ENCODE data around the gene TK1.

Gene TK1

DNA sequence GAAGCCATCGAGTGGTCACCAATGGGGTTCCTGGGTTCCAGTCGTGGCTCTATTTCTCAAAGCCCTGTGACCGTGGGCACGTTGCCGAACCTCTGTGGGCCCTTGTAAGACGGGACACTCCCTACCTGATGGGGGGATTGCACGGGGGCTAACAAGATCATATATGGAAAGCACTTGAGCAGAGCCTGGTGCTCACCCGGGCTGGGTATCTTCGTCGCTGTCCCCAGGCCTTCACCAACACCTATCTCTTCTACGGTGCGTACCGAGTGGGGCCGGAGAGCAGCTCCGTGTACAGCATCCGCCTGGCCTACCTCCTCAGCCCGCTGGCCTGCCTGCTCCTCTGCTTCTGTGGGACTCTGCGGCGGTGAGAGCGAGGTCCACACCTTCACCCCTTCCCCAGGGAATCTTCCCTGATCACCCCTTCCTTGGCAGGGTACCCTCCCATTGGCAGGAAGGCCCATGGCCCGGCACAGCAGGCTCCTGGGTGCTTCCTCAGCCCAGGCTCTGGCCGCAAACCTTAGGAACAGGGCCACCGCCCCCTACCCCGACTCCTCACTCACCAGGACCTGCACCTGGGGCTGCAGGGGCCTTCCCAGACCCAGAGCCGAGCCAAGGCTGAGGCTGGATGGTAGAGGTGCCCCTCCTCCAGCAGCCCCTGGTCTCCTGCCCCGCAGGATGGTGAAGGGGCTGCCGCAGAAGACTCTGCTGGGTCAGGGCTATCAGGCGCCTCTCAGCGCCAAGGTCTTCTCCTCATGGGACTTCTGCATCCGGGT, 53.5 kb downstream of the TK1 start:
- peak overlapping the region; percentile 59 for H2BK15ac ChIP-seq (ENCODE audit: low read length)
- H3K4me3 ChIP-seq (ENCODE audit: low read length in 2 of 2): no peak overlapping the region
- peak overlapping the region; percentile 52 for H2BK120ac ChIP-seq (ENCODE audit: low read depth, low read length)
- DNase-seq (ENCODE audit: low spot score): no peak
- H3K9me3 ChIP-seq (replicated peaks in 1 of 2; ENCODE audit: control insufficient read depth in 2 of 2, insufficient read depth in 1 of 2, low read depth in 1 of 2, low read length in 2 of 2): peaks cover 0 to 4% of the 10 kb centered on the region in 2 donors
- no peak overlapping the region for H4K8ac ChIP-seq (ENCODE audit: low read depth, low read length)
- peak overlapping the region; percentile 98 for H3K23ac ChIP-seq (ENCODE audit: low read depth, low read length, poor library complexity)
- no peak overlapping the region for H3K4me2 ChIP-seq (ENCODE audit: insufficient read depth, low read length, poor library complexity, severe bottlenecking)
- H3K27ac ChIP-seq (replicated peaks; ENCODE audit: low read length): no peak overlapping the region
- peaks cover 6 to 52% (median 28%) of the 10 kb centered on the region in 3 experiments for H3K27me3 ChIP-seq (ENCODE audit: control insufficient read depth in 3 of 3, insufficient read depth in 3 of 3, low read depth in 1 of 3, low read length in 3 of 3)
- H3K9ac ChIP-seq (ENCODE audit: low read depth, low read length, poor library complexity): peak overlapping the region; percentile 32
- H4K91ac ChIP-seq (ENCODE audit: low read depth, low read length, poor library complexity): peak overlapping the region; percentile 13
- H2BK12ac ChIP-seq (ENCODE audit: low read length): peak overlapping the region; percentile 95
- no peak overlapping the region for H3K4ac ChIP-seq (ENCODE audit: low read length)
- H3K14ac ChIP-seq (ENCODE audit: low read length): peak overlapping the region; percentile 25
- peak overlapping the region; percentile 72 for H2AK5ac ChIP-seq (ENCODE audit: low read depth, low read length)
- peaks cover 6 to 14% of the 10 kb centered on the region in 2 donors for H3K4me1 ChIP-seq (ENCODE audit: control insufficient read depth in 2 of 2, insufficient read depth in 1 of 2, low read depth in 1 of 2, low read length in 2 of 2)
- peaks cover 6% of the 10 kb centered on the region for H3K79me1 ChIP-seq (ENCODE audit: low read depth, low read length)
- H3K18ac ChIP-seq (ENCODE audit: low read length): peak overlapping the region; percentile 80
- no peaks in the 10 kb centered on the region for H3K36me3 ChIP-seq (replicated peaks in 1 of 2; ENCODE audit: control insufficient read depth in 2 of 2, insufficient read depth in 2 of 2, low read length in 2 of 2)
- H2BK5ac ChIP-seq (ENCODE audit: low read length): peak overlapping the region; percentile 29
- no CpG with 5 or more reads among the region's 30 CpGs for WGBS, 2 donors (ENCODE audit: extremely low coverage in 2 of 2, insufficient read length in 2 of 2, insufficient replicate concordance in 1 of 2)
- H2AFZ ChIP-seq (ENCODE audit: low read length): no peak overlapping the region

GRCh38 chr17:78132767-78133178, 54.1 kb downstream of the TK1 start:
- WGBS, 2 donors (ENCODE audit: extremely low coverage in 2 of 2, insufficient read length in 2 of 2, insufficient replicate concordance in 1 of 2): no CpG with 5 or more reads among the region's 9 CpGs
- H3K27me3 ChIP-seq (ENCODE audit: control insufficient read depth in 3 of 3, insufficient read depth in 3 of 3, low read depth in 1 of 3, low read length in 3 of 3): peaks cover 6 to 55% (median 26%) of the 10 kb centered on the region in 3 experiments
- DNase-seq (ENCODE audit: low spot score): no peak
- H2BK12ac ChIP-seq (ENCODE audit: low read length): no peak overlapping the region
- no peak overlapping the region for H4K91ac ChIP-seq (ENCODE audit: low read depth, low read length, poor library complexity)
- no peaks in the 10 kb centered on the region for H3K36me3 ChIP-seq (replicated peaks in 1 of 2; ENCODE audit: control insufficient read depth in 2 of 2, insufficient read depth in 2 of 2, low read length in 2 of 2)
- peaks cover 6% of the 10 kb centered on the region for H3K79me1 ChIP-seq (ENCODE audit: low read depth, low read length)
- H2BK120ac ChIP-seq (ENCODE audit: low read depth, low read length): no peak overlapping the region
- peak overlapping the region; percentile 25 for H3K14ac ChIP-seq (ENCODE audit: low read length)
- no peak overlapping the region for H2AFZ ChIP-seq (ENCODE audit: low read length)
- H3K9me3 ChIP-seq (replicated peaks in 1 of 2; ENCODE audit: control insufficient read depth in 2 of 2, insufficient read depth in 1 of 2, low read depth in 1 of 2, low read length in 2 of 2): peaks cover 0 to 4% of the 10 kb centered on the region in 2 donors
- H2BK15ac ChIP-seq (ENCODE audit: low read length): peak overlapping the region; percentile 75
- H3K4me3 ChIP-seq (ENCODE audit: low read length in 2 of 2): no peak overlapping the region
- no peak overlapping the region for H3K23ac ChIP-seq (ENCODE audit: low read depth, low read length, poor library complexity)
- H2AK5ac ChIP-seq (ENCODE audit: low read depth, low read length): peak overlapping the region; percentile 53
- no peak overlapping the region for H3K4me2 ChIP-seq (ENCODE audit: insufficient read depth, low read length, poor library complexity, severe bottlenecking)
- no peak overlapping the region for H3K4ac ChIP-seq (ENCODE audit: low read length)
- no peak overlapping the region for H3K27ac ChIP-seq (replicated peaks; ENCODE audit: low read length)
- peak overlapping the region; percentile 6 for H3K18ac ChIP-seq (ENCODE audit: low read length)
- H3K4me1 ChIP-seq (ENCODE audit: control insufficient read depth in 2 of 2, insufficient read depth in 1 of 2, low read depth in 1 of 2, low read length in 2 of 2): peaks cover 7 to 17% of the 10 kb centered on the region in 2 donors
- no peak overlapping the region for H4K8ac ChIP-seq (ENCODE audit: low read depth, low read length)
- H2BK5ac ChIP-seq (ENCODE audit: low read length): peak overlapping the region; percentile 29
- no peak overlapping the region for H3K9ac ChIP-seq (ENCODE audit: low read depth, low read length, poor library complexity)

DNA sequence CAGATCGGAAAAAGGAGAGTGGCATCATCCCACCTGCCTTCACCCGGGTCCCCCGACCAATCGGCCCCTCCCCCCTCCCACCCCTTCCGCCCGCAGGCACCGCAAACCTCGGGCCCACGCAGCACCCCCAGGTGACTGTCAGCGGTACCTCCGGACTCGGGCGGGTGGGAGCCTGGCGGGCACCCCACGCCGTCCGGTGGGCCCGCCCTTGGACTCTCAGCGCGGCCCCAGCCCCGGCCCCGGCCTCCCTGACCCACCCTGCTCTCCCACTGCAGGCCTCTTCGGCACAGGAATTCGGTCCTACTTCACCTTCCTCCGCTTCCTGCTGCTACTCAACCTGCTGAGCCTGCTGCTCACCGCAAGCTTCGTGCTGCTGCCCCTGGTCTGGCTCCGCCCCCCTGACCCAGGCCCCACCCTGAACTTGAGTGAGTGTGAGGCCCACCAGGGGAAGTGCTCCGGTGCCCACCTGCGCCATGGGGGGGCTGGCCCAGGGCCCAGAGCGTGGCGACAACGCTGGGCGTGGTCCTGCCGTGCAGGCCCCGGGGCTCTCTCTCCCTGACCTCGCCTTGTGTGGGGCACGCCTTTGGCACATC, 54.7 kb downstream of the TK1 start:
- Histone ChIP-seq H3K27ac (replicated peaks; ENCODE audit: low read length) (no peak overlapping the region), H3K27me3 (ENCODE audit: control insufficient read depth in 3 of 3, insufficient read depth in 3 of 3, low read depth in 1 of 3, low read length in 3 of 3) (peaks cover 6 to 57% (median 26%) of the 10 kb centered on the region in 3 experiments), H3K18ac (ENCODE audit: low read length) (peak overlapping the region; percentile 90), H2BK5ac (ENCODE audit: low read length) (peak overlapping the region; percentile 29), H3K36me3 (replicated peaks in 1 of 2; ENCODE audit: control insufficient read depth in 2 of 2, insufficient read depth in 2 of 2, low read length in 2 of 2) (no peaks in the 10 kb centered on the region), H2AFZ (ENCODE audit: low read length) (no peak overlapping the region), H3K79me1 (ENCODE audit: low read depth, low read length) (peaks cover 6% of the 10 kb centered on the region), H2AK5ac (ENCODE audit: low read depth, low read length) (peak overlapping the region; percentile 53), H4K91ac (ENCODE audit: low read depth, low read length, poor library complexity) (no peak overlapping the region), H3K23ac (ENCODE audit: low read depth, low read length, poor library complexity) (peak overlapping the region; percentile 80), H3K4me1 (ENCODE audit: control insufficient read depth in 2 of 2, insufficient read depth in 1 of 2, low read depth in 1 of 2, low read length in 2 of 2) (peaks cover 12 to 22% of the 10 kb centered on the region in 2 donors), H2BK12ac (ENCODE audit: low read length) (peak overlapping the region; percentile 22), H3K4ac (ENCODE audit: low read length) (no peak overlapping the region), H2BK15ac (ENCODE audit: low read length) (peak overlapping the region; percentile 75), H3K9ac (ENCODE audit: low read depth, low read length, poor library complexity) (peak overlapping the region; percentile 44), H3K14ac (ENCODE audit: low read length) (peak overlapping the region; percentile 94), H3K4me3 (ENCODE audit: low read length in 2 of 2) (peak overlapping the region in 1 of 2 donors; percentile 6), H4K8ac (ENCODE audit: low read depth, low read length) (peak overlapping the region; percentile 17), H3K4me2 (ENCODE audit: insufficient read depth, low read length, poor library complexity, severe bottlenecking) (peak overlapping the region; percentile 49), H3K9me3 (replicated peaks in 1 of 2; ENCODE audit: control insufficient read depth in 2 of 2, insufficient read depth in 1 of 2, low read depth in 1 of 2, low read length in 2 of 2) (peaks cover 0 to 4% of the 10 kb centered on the region in 2 donors), H2BK120ac (ENCODE audit: low read depth, low read length) (no peak overlapping the region)
- WGBS, 2 donors (ENCODE audit: extremely low coverage in 2 of 2, insufficient read length in 2 of 2, insufficient replicate concordance in 1 of 2): no CpG with 5 or more reads among the region's 38 CpGs
- no peak for DNase-seq (ENCODE audit: low spot score)
